ENCODE results near the gene MFSD6L.
"Not testable (repeated sequence)": the region's sequence is repeated elsewhere in the genome, so short reads cannot be mapped to it uniquely, and the experiment has no call there.

MFSD6L gene

GRCh38 chr17:8825802-8826201, 26.6 kb upstream of the MFSD6L start:
- DNase-seq (ENCODE audit: low read depth): no peak

GRCh38 chr17:8823279-8823678, 24.1 kb upstream of the MFSD6L start:
- DNase-seq (ENCODE audit: low read depth): no peak

GRCh38 chr17:8822401-8823035, 23.4 kb upstream of the MFSD6L start:
- no peak for DNase-seq (ENCODE audit: low read depth)

GRCh38 chr17:8821446-8822105, 22.4 kb upstream of the MFSD6L start:
- DNase-seq (ENCODE audit: low read depth): no peak

GRCh38 chr17:8820311-8821010, 21.3 kb upstream of the MFSD6L start:
- DNase-seq (ENCODE audit: low read depth): no peak

GRCh38 chr17:8818654-8819330, 19.6 kb upstream of the MFSD6L start:
- no peak for DNase-seq (ENCODE audit: low read depth)

GRCh38 chr17:8818047-8818446, 18.9 kb upstream of the MFSD6L start:
- no peak for DNase-seq (ENCODE audit: low read depth)

- no peak for DNase-seq (ENCODE audit: low read depth)
Measured at GRCh38 chr17:8806926-8807550, 7.9 kb upstream of the MFSD6L start.

- no peak for DNase-seq (ENCODE audit: low read depth)
Measured at GRCh38 chr17:8806253-8806925, 7.2 kb upstream of the MFSD6L start.

- not testable (repeated sequence) for DNase-seq (ENCODE audit: low read depth)
Measured at GRCh38 chr17:8805396-8805795, 6.2 kb upstream of the MFSD6L start.

GRCh38 chr17:8803531-8804420, 4.6 kb upstream of the MFSD6L start:
- no peak for DNase-seq (ENCODE audit: low read depth)

GRCh38 chr17:8801135-8801840, 2.1 kb upstream of the MFSD6L start:
- no peak for DNase-seq (ENCODE audit: low read depth)

- DNase-seq (ENCODE audit: low read depth): no peak
Measured at GRCh38 chr17:8800656-8801055, 1.5 kb upstream of the MFSD6L start.

- DNase-seq (ENCODE audit: low read depth): no peak
Measured at GRCh38 chr17:8799570-8800212, 526 bp upstream of the MFSD6L start.

GRCh38 chr17:8798176-8798845, 854 bp downstream of the MFSD6L start:
- DNase-seq (ENCODE audit: low read depth): no peak

GRCh38 chr17:8797621-8798175, 1.5 kb downstream of the MFSD6L start:
- no peak for DNase-seq (ENCODE audit: low read depth)

- no peak for DNase-seq (ENCODE audit: low read depth)
Measured at GRCh38 chr17:8794636-8795035, 4.5 kb downstream of the MFSD6L start.

GRCh38 chr17:8793649-8794048, 5.5 kb downstream of the MFSD6L start:
- no peak for DNase-seq (ENCODE audit: low read depth)

GRCh38 chr17:8792646-8793045, 6.5 kb downstream of the MFSD6L start:
- no peak for DNase-seq (ENCODE audit: low read depth)

Measured in fibroblast of gingiva (primary cell).